Endothelial cell (in vitro differentiated cells): Measurements from ENCODE around the gene FKBP5. TPM values are rescaled to one million over a fixed set of nuclear protein-coding genes. Genes with fewer than 3 reads are reported as not detected.

Experiments used
- DNase-seq: peaks from one replicate; pipeline ENCODE4 v3.0.0; 2021; ENCODE audit warnings: low spot score
- H3K27ac Mint-ChIP-seq: one replicate; pipeline ENCODE4 v1.8.0; 2021; ENCODE audit warnings: mixed read lengths, inconsistent platforms; ENCODE audit not compliant: unreplicated experiment
- H3K27me3 Mint-ChIP-seq: one replicate; pipeline ENCODE4 v1.8.0; 2021; ENCODE audit warnings: mild to moderate bottlenecking, moderate library complexity, mixed read lengths, inconsistent platforms; ENCODE audit not compliant: unreplicated experiment
- H3K36me3 Mint-ChIP-seq: one replicate; pipeline ENCODE4 v1.8.0; 2021; ENCODE audit warnings: mild to moderate bottlenecking, low read depth, mixed read lengths, inconsistent platforms; ENCODE audit not compliant: unreplicated experiment
- H3K4me1 Mint-ChIP-seq: one replicate; pipeline ENCODE4 v1.8.0; 2021; ENCODE audit warnings: mild to moderate bottlenecking, mixed read lengths, inconsistent platforms; ENCODE audit not compliant: unreplicated experiment
- H3K4me3 Mint-ChIP-seq: one replicate; pipeline ENCODE4 v1.8.0; 2021; ENCODE audit warnings: mild to moderate bottlenecking, mixed read lengths, inconsistent platforms; ENCODE audit not compliant: unreplicated experiment
- H3K9me3 Mint-ChIP-seq: one replicate; pipeline ENCODE4 v1.8.0; 2021; ENCODE audit warnings: mixed read lengths, inconsistent platforms; ENCODE audit not compliant: unreplicated experiment
- total RNA-seq: library from RNA; stranded (reverse); fragmentation: NEBNext Ultra II Directional; extraction: Animal tissue kit (Norgen Biotek cat#: 25700); gene quantifications from one replicate; pipeline ENCODE4 v1.2.1, GENCODE V29; 2021; ENCODE audit not compliant: unreplicated experiment
- TF ChIP-seq, protein P1 (sequence below): fragments of 200-600 bp; sonication (generic); IDR thresholded peaks from one replicate; pipeline ENCODE4 v1.5.0; 2021; ENCODE audit warnings: antibody characterized with exemption; ENCODE audit not compliant: unreplicated experiment

FKBP5 gene
- total RNA-seq, 1 donor from 2014 or later = 7.2 TPM

DNA sequence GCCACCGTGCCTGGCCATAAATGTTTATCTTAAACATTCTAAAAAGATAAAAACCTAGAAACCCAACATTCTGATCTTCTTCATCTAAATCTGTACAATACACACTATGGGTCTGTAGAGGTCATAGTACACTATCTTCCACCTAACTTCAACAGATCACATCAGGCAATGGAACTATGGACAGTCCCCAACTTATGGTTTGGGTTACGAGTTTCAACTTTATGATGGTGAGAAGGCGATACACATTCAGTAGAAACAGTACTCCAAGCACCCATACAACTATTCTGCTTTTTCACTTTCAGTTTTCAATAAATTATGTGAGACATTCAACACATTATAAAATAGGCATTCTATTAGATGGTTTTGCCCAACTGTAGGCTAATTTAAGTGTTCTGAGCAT lies 23.1 kb downstream of the FKBP5 start:
- Mint-ChIP-seq H3K27ac (no peak overlapping the region), H3K36me3 (no peaks in the 10 kb centered on the region), H3K27me3 (no peaks in the 10 kb centered on the region), H3K4me3 (no peak overlapping the region), H3K9me3 (no peaks in the 10 kb centered on the region), H3K4me1 (peaks cover 5% of the 10 kb centered on the region)
- TF ChIP-seq, protein P1, sequence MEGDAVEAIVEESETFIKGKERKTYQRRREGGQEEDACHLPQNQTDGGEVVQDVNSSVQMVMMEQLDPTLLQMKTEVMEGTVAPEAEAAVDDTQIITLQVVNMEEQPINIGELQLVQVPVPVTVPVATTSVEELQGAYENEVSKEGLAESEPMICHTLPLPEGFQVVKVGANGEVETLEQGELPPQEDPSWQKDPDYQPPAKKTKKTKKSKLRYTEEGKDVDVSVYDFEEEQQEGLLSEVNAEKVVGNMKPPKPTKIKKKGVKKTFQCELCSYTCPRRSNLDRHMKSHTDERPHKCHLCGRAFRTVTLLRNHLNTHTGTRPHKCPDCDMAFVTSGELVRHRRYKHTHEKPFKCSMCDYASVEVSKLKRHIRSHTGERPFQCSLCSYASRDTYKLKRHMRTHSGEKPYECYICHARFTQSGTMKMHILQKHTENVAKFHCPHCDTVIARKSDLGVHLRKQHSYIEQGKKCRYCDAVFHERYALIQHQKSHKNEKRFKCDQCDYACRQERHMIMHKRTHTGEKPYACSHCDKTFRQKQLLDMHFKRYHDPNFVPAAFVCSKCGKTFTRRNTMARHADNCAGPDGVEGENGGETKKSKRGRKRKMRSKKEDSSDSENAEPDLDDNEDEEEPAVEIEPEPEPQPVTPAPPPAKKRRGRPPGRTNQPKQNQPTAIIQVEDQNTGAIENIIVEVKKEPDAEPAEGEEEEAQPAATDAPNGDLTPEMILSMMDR = no peak
- DNase-seq = no peak

DNA sequence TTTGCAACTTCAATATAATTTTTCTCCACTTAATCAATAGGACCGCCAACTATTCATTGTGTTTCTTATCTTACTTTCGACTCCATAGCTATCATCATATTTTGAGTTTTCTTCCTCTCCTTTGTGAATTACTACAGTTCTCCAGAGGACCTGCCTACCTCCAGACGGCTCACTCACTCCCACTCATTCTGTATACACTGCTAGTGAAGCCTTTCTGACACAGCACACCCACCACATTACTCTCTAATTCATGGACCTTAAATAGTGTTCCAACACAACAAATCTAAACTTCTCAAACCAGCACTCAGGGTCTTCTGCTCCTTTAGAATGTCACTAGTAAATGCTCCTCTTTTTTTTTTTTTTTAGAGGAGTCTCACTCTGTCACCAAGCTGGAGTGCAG lies 23.8 kb downstream of the FKBP5 start:
- TF ChIP-seq, protein P1 = no peak
- H3K9me3 Mint-ChIP-seq = no peaks in the 10 kb centered on the region
- H3K4me3 Mint-ChIP-seq = no peak overlapping the region
- DNase-seq = no peak
- H3K27me3 Mint-ChIP-seq = no peaks in the 10 kb centered on the region
- no peaks in the 10 kb centered on the region for H3K36me3 Mint-ChIP-seq
- peaks cover 5% of the 10 kb centered on the region for H3K4me1 Mint-ChIP-seq
- H3K27ac Mint-ChIP-seq = no peak overlapping the region

DNA sequence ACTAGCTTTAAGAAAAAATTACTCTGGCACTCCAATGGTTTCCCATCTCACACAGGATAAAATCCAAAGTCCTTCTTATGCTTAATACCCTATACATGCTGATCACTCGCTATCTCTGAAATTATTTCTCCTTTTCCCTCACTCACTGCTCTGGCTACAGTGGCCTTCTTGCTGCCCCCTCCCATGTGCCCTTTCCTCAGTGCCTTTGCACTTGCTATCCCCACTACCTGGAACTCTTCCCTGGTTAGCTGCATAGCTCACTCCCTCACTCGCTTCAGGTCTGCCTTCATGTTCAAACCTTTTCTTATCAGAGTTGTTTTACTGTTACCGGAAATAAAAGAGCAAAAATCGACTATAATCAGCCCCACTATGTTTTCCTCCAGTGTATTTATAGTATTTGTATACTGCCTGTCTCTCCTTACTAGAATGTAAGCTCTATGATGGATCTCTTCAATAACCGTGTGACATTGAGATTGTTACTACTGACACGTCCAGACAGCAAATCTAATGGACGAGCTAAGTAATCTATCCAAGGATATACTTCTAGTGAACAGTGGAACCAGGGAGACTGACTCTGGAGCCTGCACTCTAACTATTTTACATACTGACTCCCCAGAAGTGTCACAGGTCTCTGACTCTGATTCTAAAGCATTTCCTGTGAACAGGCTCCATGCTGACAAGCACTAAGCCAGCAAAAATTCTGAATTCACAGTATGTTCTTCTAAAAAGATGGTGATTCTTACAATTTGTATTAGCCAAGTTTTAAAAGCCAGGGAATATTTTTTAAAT lies 25.1 kb downstream of the FKBP5 start:
- TF ChIP-seq, protein P1 = no peak

DNA sequence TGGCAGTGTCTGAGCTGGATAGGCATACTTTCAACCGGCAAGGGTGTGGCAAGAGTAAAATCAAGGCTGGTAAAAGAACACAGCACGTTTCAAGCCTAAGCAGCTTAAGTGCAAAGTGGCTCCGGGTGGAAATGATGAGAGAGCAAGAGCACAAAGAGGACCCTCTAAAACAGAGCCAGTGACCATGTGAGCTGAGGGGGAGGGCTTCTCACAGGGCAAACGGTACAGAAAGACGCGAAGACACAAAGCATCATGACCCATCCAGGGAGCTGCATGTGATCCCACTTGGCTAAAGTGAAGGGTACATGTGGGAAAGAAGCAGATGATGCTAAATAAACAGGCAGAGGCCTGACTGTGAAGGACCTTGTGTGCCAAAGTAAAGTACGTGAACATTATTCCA lies 25.7 kb downstream of the FKBP5 start:
- TF ChIP-seq, protein P1 = no peak
- Mint-ChIP-seq H3K9me3 (no peaks in the 10 kb centered on the region), H3K27me3 (no peaks in the 10 kb centered on the region), H3K27ac (no peak overlapping the region), H3K4me3 (no peak overlapping the region), H3K36me3 (no peaks in the 10 kb centered on the region), H3K4me1 (no peaks in the 10 kb centered on the region)
- DNase-seq = no peak

More for the DNA sequence above, 25.1 kb downstream of the FKBP5 start:
- DNase-seq = no peak
- no peak overlapping the region for H3K27ac Mint-ChIP-seq
- H3K27me3 Mint-ChIP-seq = no peaks in the 10 kb centered on the region
- no peaks in the 10 kb centered on the region for H3K4me1 Mint-ChIP-seq
- H3K36me3 Mint-ChIP-seq = no peaks in the 10 kb centered on the region
- no peaks in the 10 kb centered on the region for H3K9me3 Mint-ChIP-seq
- H3K4me3 Mint-ChIP-seq = no peak overlapping the region

- Mint-ChIP-seq H3K4me3 (no peak overlapping the region), H3K27me3 (no peaks in the 10 kb centered on the region), H3K9me3 (no peaks in the 10 kb centered on the region), H3K4me1 (no peaks in the 10 kb centered on the region), H3K36me3 (no peaks in the 10 kb centered on the region), H3K27ac (no peak overlapping the region)
- no peak for DNase-seq
- TF ChIP-seq, protein P1 = no peak
These were observed 33.8 kb downstream of the FKBP5 start for GRCh38 chr6:35654883-35655282.
